GM18508 (cell line): ENCODE measurements around the gene BOD1L1.

Source experiments
- ATAC-seq: cut with Tn5 transposase; IDR thresholded peaks from one replicate; pipeline ENCODE4 v1.9.1; 2021; ENCODE audit warnings: moderate number of reproducible peaks; ENCODE audit not compliant: insufficient read depth, unreplicated experiment

Gene BOD1L1

DNA sequence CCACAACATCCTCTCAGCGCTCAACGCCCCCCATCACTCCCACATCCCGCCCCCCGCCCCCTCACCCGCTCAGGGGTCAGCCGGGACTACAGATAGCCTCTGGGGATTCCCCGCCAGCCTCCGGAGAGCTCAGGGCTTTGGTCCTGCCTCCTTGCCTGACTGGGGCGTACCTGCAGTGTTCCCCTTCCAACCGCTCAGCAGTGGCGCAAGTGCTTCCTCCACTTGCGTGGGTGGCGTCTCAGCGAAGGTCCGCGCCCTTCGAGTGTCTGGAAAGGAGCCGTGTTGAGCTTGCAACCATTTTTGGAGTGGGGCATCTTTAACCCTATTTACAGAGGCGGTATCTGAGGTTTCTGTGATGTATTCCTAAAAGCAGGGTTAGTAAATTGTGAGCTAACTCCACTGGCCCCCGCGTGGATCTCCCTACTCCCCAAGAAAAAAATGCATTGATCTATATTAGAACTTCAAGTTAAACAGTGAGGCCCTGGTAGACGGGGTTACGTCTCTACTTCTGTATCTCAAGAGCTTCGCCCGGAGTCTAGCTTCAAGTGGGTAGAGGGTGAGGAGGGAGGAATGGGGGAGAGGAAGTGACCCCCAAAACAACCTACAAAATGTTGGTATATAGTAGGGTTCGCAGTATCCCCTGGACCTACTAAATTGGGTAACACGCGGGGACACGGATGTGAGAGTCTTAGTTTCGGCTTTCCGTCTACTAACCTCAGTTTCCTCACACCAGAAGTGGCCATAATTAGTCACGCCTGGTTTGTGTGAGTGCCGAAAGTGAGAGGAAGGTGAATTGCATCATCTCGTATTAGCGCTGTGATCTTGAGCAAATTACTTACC is 99.3 kb downstream of the BOD1L1 start:
- peak; percentile 80 for ATAC-seq

DNA sequence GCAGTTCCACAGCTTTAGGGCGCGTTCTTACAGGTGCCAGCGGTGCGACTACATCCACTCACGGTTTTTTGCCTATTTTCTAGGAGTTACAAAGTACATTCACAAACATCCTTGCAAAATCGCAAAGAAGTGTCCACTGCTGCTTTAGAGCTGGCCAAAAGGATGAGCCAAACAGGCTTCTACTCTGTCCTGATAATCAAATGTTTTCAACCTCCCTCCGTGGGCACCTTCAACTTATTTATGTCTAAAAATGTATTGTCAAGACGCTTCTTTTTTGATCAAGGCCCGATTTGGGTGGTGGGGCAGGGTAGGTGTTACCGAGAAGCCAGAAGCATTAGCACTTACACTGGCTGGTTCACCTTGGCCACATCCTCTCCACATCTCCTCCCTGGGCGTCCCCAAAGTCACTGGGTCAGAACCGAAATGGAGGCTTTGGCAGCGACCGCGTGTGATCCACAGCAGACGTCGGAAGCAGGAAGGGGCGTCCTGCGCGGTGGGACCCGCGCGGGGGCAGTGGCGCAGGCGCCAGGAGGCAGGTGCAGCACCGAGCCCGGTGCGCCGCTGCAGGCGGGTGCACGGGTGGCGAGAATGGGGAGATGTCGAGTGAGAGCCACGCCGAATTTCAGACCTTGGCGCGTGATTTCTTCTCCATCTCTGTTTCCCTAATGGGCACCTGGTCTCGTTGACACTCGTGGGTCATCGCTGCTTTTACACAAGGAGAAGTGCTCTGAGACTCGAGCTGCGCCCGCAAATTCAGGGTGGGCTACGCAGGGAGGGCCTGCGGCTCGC is 100.1 kb downstream of the BOD1L1 start:
- ATAC-seq: no peak

DNA sequence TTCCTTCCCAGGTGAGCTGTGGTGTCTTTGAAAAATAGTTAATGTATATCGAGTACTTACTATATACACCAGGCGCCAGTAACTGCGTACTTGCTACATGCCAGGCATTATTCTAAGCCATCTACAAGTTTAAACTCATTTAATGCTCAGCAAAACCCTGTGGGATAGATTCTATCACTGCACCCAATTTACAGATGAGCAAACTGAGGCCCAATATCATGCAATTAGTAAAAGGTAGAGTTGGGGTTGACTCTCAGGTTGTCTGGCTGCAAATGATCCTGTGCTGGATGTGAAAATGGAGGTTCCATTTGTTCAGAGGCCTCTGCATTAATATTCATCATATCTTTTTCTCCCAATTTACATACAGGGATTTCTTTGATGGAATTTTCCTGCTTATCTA is 100.9 kb downstream of the BOD1L1 start:
- ATAC-seq: no peak

DNA sequence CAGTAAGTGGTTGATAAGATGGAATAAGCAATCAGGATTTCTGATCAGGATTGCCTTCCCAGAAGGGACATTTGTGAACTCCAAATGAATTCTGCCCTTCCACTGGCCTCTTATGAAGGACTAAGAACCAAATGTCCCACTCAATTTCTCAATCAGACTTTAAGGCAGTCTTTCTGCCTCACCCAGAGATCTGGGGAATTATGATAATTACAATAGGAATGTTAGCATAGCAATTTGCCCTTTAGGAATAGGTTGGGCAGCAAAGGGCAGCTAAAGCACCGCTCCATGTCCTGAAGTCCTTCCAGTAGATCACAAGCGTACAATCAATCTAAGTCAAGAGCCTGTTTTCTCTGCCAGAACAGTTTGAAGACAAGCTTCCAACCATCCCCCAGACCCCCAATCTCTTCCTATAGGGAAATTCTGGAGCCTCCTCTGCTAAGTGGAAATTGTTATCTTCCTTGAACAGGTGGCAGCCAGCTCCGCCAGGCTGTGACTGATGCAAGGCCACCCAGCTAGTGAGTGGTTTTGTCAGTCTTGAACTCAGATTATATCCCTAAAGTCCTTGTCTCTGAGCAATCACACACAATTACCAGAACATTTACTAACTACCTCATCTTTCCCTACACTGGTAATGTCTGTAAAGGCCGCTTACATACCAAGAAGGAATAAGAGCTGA is 101.8 kb downstream of the BOD1L1 start:
- ATAC-seq: no peak

DNA sequence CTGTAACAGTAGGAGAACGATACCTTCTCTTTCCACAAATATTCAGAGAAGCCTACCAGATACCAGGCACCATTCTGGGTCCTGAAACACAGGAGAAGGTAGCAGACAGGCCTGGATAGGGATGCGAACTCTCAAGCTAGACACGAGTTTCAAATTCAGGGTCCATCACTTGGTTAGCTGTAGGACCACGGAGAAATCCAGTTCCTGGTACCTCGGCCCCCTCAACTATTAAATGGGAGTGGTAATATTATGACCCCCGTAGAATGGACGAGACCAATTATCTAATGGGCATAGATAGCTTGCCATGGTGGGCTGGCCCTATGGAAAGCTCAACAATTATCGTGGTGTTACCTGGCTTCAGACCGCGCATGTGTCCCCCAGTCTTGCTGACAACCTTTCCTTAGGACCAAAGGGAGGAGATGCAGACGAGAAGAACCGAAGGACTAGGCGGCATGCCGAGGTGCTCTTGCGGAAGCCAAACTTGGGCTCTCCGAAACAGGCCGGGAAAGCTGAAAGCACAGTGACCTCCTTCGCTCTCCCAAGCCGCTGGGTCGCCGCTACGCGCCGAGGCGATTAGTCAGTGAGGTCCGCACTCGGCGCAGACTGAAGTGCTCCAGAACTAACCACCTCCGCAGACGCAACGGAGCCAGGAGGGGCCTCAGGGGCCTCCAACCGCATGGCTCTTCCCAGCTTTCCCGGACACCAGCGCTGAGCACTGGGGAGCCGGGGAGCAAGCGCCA is 102.9 kb downstream of the BOD1L1 start:
- ATAC-seq: no peak

DNA sequence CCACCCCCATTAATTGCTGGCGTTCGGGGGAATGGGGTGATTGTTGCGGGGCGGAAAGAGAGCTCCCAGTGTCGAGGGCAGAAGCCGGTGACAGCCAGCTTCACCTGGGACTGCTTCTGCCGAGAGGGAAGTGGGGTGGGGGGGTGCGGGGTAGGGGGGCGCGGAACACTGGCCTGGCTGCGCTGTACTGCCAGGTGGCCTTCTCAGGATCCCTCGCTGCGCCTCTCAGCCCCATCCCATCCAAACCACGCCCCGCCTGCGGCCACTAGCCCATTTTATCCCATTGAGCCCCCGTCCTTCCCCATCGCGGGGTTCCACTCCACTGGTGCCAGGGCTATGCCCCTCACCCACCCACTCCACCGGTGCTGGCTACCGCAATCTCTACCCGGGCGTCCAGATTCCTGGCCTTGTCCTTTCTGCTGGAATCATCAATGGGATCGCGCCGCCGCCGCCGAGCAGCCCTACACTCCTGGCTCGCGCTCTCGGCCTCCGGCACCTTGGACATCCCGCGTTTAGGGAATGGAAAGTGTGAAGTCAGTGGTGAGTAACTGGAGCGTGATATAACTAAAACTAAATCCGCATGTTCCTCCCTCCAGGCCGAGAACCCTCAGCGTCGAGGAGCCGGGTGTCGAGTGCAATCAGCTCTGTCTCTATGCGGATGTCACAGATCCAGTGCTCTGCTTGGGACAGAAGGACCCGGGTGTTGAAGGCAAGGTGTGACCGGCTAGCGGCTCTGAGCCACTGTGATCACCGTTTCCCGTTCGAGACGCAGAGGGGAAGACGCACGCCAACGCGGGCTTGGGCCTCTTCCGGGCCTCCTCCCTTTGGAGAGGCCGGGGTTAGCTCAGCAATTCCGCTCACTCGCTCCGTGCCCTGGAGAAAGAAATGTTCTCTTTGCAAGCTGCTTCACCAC is 103.7 kb downstream of the BOD1L1 start:
- ATAC-seq: no peak

DNA sequence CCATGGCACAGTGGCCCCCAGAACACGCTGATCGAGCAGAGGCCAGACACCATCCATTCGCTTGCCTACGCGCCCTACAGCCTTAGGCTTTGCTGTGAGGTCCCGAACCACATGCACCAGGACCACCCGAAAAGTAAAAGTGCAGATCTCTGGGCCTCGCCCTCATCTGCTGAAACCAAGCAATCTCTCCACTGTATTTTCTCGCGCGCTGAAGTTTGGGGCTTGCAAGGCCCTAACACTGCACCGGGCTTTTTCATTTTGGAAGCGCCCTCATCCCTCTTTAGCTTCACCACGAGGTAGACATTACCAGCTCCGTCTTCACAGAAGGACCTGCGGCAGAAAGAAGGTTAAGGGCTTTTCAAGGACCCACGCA is 104.4 kb downstream of the BOD1L1 start:
- ATAC-seq: no peak

DNA sequence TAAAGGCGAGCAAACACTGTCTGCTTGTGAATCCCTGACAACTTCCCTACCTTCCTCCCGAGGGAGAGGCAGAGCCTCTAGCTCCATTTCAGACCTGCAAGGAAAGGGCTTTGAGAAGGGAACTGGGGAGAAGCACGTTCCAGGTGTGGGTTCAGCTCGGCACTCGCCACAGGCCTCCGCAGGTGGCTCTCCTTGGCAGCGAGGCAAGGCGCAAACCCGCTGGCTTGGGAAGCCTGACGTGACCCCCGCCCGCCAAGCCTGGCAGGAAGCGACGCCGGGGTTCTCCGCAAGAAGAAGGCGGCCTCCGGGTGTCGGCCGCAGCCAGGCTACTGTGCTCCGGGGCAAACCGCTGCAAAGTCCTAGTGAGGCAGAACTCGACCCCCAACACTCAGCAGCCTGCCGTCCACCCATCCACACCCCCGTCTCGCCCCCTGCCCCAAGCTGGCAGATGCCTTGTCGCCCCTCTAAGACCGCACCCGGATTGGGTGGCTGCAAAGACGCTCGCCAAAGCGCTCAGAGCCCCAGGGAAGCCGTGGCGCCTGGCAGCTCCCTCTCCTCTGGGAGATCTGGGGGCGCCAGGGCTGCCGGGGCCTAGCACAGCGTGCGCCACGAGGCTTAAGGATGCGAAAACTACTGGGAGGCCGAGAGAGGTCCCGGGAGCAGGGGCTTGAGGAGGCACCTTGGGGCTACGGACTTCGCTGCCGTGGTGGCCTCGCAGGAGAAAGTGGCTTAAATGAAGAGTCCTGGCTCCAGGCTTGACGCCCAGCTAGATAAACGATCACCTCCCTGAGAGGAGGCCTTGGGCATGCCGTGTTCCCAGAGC is 105.0 kb downstream of the BOD1L1 start:
- no peak for ATAC-seq

DNA sequence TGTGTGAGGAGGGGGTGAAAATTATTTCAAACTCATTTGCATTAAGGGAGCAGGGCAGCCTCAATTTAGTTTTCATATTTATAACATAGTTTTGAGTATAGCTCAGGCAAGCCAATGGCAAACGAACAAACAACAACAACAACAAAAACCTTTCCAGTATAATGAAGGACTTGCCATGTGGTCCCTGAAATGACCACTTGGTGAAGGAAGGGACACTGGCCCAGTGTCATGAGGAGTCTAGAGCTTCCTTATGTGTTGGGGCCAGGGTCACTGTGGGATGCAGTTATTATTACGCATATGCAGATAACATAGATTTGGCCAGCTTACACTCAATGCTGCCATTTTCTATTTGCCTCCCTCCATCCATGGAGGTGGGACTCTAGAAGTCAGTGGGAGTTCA is 106.5 kb downstream of the BOD1L1 start:
- ATAC-seq: no peak
